ENCODE measurements around the gene UBXN2A. TPM values are rescaled to one million over a fixed set of nuclear protein-coding genes. Genes with fewer than 3 reads are reported as not detected.

The UBXN2A gene
- total RNA-seq, result 21.0 to 23.0 TPM (median 22.1 TPM) in 3 replicates

GRCh38 chr2:23939987-23940717 lies at the start of gene UBXN2A:
UBXN2A (plus strand) TSS chr2:23940463; CDS start chr2:23958315, 17,852 bp downstream.
- H3K36me3 Mint-ChIP-seq, result peaks cover 8% of the 10 kb centered on the region
- no peak for TF ChIP-seq CTCF (IDR thresholded peaks at IDR 0.05; ENCODE audit: unreplicated experiment)
- peak; percentile 70 to 84 for DNase-seq (ENCODE audit: low spot score in 2 of 2, unreplicated experiment in 2 of 2)
- H3K27ac Mint-ChIP-seq, result peak within 1 kb of the TSS; percentile 98
- H3K9me3 Mint-ChIP-seq, result no peaks in the 10 kb centered on the region
- H3K4me3 Mint-ChIP-seq, result peak within 1 kb of the TSS; percentile 93
- peaks cover 27% of the 10 kb centered on the region for H3K4me1 Mint-ChIP-seq
- H3K27me3 Mint-ChIP-seq (ENCODE audit: low read depth), result no peaks in the 10 kb centered on the region

GRCh38 chr2:23900133-23900532 lies 40.1 kb upstream of the UBXN2A start:
- TF ChIP-seq CTCF (IDR thresholded peaks at IDR 0.05; ENCODE audit: unreplicated experiment), result no peak
- H3K27me3 Mint-ChIP-seq (ENCODE audit: low read depth), result no peaks in the 10 kb centered on the region
- H3K9me3 Mint-ChIP-seq, result peaks cover 11% of the 10 kb centered on the region
- H3K4me3 Mint-ChIP-seq, result no peak overlapping the region
- no peak overlapping the region for H3K27ac Mint-ChIP-seq
- peaks cover 6% of the 10 kb centered on the region for H3K36me3 Mint-ChIP-seq
- DNase-seq (ENCODE audit: low spot score in 2 of 2, unreplicated experiment in 2 of 2), result no peak
- H3K4me1 Mint-ChIP-seq, result peaks cover 16% of the 10 kb centered on the region

GRCh38 chr2:23900541-23901322 lies 39.5 kb upstream of the UBXN2A start:
- H3K27me3 Mint-ChIP-seq (ENCODE audit: low read depth), result no peaks in the 10 kb centered on the region
- H3K4me3 Mint-ChIP-seq, result no peak overlapping the region
- no peak overlapping the region for H3K27ac Mint-ChIP-seq
- H3K36me3 Mint-ChIP-seq, result peaks cover 6% of the 10 kb centered on the region
- peaks cover 16% of the 10 kb centered on the region for H3K4me1 Mint-ChIP-seq
- H3K9me3 Mint-ChIP-seq, result peaks cover 11% of the 10 kb centered on the region
- TF ChIP-seq CTCF (IDR thresholded peaks at IDR 0.05; ENCODE audit: unreplicated experiment), result no peak
- DNase-seq (ENCODE audit: low spot score in 2 of 2, unreplicated experiment in 2 of 2), result no peak

- Mint-ChIP-seq H3K9me3 (peaks cover 10% of the 10 kb centered on the region), H3K27ac (no peak overlapping the region), H3K27me3 (ENCODE audit: low read depth) (no peaks in the 10 kb centered on the region), H3K36me3 (peaks cover 5% of the 10 kb centered on the region), H3K4me3 (no peak overlapping the region), H3K4me1 (peaks cover 16% of the 10 kb centered on the region)
- no peak for DNase-seq (ENCODE audit: low spot score in 2 of 2, unreplicated experiment in 2 of 2)
- TF ChIP-seq CTCF (IDR thresholded peaks at IDR 0.05; ENCODE audit: unreplicated experiment), result no peak
Observed at GRCh38 chr2:23901966-23902846, 38.1 kb upstream of the UBXN2A start.

- H3K27ac Mint-ChIP-seq, result no peak overlapping the region
- H3K27me3 Mint-ChIP-seq (ENCODE audit: low read depth), result no peaks in the 10 kb centered on the region
- no peak overlapping the region for H3K4me3 Mint-ChIP-seq
- H3K4me1 Mint-ChIP-seq, result peaks cover 16% of the 10 kb centered on the region
- no peak for DNase-seq (ENCODE audit: low spot score in 2 of 2, unreplicated experiment in 2 of 2)
- peaks cover 3% of the 10 kb centered on the region for H3K36me3 Mint-ChIP-seq
- peaks cover 4% of the 10 kb centered on the region for H3K9me3 Mint-ChIP-seq
- no peak for TF ChIP-seq CTCF (IDR thresholded peaks at IDR 0.05; ENCODE audit: unreplicated experiment)
Observed at GRCh38 chr2:23903034-23903433, 37.2 kb upstream of the UBXN2A start.
